K562 (cell line): ENCODE measurements around the gene PSMC6. TPM values are rescaled to one million over a fixed set of nuclear protein-coding genes. Genes with fewer than 3 reads are reported as not detected.
A peak's percentile ranks its signal among the peaks of the same experiment; 100 is the strongest.

Experiments used
- ATF4 ChIP-seq: fragments of 450-650 bp; formaldehyde crosslinking; IDR thresholded peaks from 2 replicates; pipeline ENCODE4 v1.4.0; 2022; ENCODE audit warnings: mild to moderate bottlenecking, moderate library complexity
- CREB3L1 ChIP-seq: fragments of 450-650 bp; IDR thresholded peaks from 2 replicates; pipeline ENCODE4 v1.6.1; 2014; ENCODE audit warnings: low read depth, mild to moderate bottlenecking, moderate library complexity, borderline replicate concordance
- HDGF ChIP-seq: fragments of 450-650 bp; IDR thresholded peaks from 2 replicates; pipeline ENCODE4 v1.6.1; 2016
- JUN ChIP-seq, 2 experiments: sonication (generic) in 1 of 2; formaldehyde crosslinking in 1 of 2; IDR thresholded peaks; 2 replicates each; pipeline versions ENCODE4 v1.6.1 to v1.8.0; 2012 to 2022; ENCODE audit warnings: borderline replicate concordance in 2 of 2, mild to moderate bottlenecking in 2 of 2, improper control_type of control experiment in 1 of 2, low read depth in 1 of 2, low read length in 1 of 2, missing genetic modification reagents in 1 of 2
- MGA ChIP-seq: fragments of 450-650 bp; IDR thresholded peaks from 2 replicates; pipeline ENCODE4 v1.6.1; 2016; ENCODE audit warnings: mild to moderate bottlenecking, moderate library complexity
- MTF1 ChIP-seq: fragments of 250-450 bp; sonication (Bioruptor Pico); IDR thresholded peaks from 2 replicates; pipeline ENCODE4 v1.9.0; 2021; ENCODE audit warnings: moderate library complexity, mild to moderate bottlenecking, inconsistent platforms, borderline replicate concordance
- NR2F6 ChIP-seq: fragments of 450-650 bp; formaldehyde crosslinking; IDR thresholded peaks from 2 replicates; pipeline ENCODE4 v1.4.0; 2020; ENCODE audit warnings: mild to moderate bottlenecking
- OTX1 ChIP-seq: fragments of 450-650 bp; formaldehyde crosslinking; IDR thresholded peaks from 2 replicates; pipeline ENCODE4 v1.4.0; 2022; ENCODE audit warnings: mild to moderate bottlenecking
- PHB ChIP-seq: fragments of 250-450 bp; sonication (Bioruptor Pico); IDR thresholded peaks from 2 replicates; pipeline ENCODE4 v1.5.0; 2021
- PRMT5 ChIP-seq: sonication (generic); formaldehyde crosslinking; IDR thresholded peaks from 2 replicates; pipeline ENCODE4 v1.5.0; 2020; ENCODE audit warnings: missing genetic modification reagents
- SETDB1 ChIP-seq: IDR thresholded peaks from one replicate; pipeline ENCODE4 v1.6.1; 2012; ENCODE audit warnings: low read length, control low read depth, inconsistent platforms
- ZNF282 ChIP-seq: sonication (generic); formaldehyde crosslinking; IDR thresholded peaks from 2 replicates; pipeline ENCODE4 v1.8.1; 2023; ENCODE audit warnings: missing genetic modification reagents
- ZNF384 ChIP-seq: IDR thresholded peaks from 2 replicates; pipeline ENCODE4 v1.6.1; 2012; ENCODE audit warnings: low read depth, low read length, improper control_type of control experiment
- ZNF699 ChIP-seq: fragments of 250-450 bp; sonication (Bioruptor Pico); IDR thresholded peaks from 2 replicates; pipeline ENCODE4 v1.8.0; 2021; ENCODE audit warnings: mild to moderate bottlenecking, moderate library complexity; ENCODE audit not compliant: insufficient replicate concordance
- polyA plus RNA-seq, 8 experiments: library from polyadenylated mRNA; depleted of rRNA in 4 of 8; stranded (reverse) in 5 of 8; unstranded in 3 of 8; fragments of >200 nt; fragmentation: Nextera tagmentation in 2 of 8; fragmentation: Illumina TruSeq in 1 of 8; extraction: Ambion mirVana in 2 of 8; extraction: Trizol in 1 of 8; gene quantifications; 2 replicates each; pipeline versions ENCODE4 v1.2.1 to v1.2.3, GENCODE V29; 2011 to 2014; ENCODE audit warnings: inconsistent platforms in 1 of 8, missing spikeins in 1 of 8
- total RNA-seq, 7 experiments: library from RNA; depleted of rRNA in 6 of 7; stranded (reverse); fragments of >200 nt in 6 of 7; fragmentation: Illumina TruSeq in 2 of 7; extraction: Trizol in 2 of 7; gene quantifications; 2 replicates each; pipeline versions ENCODE4 v1.2.1 to v1.2.3, GENCODE V29; 2011 to 2021; ENCODE audit warnings: low replicate concordance in 1 of 7

PSMC6 gene
- total and polyA plus RNA-seq, 9 of the 15 experiments (the other 6 are each of a cell fraction or from before 2014, with no cell fraction given): 91.4 to 224 (median 182) TPM

GRCh38 chr14:52729925-52730708 lies 23.1 kb downstream of the PSMC6 start, which contains the start of gene STYX (continued):
- no peak for TF ChIP-seq ATF4 (CRISPR knock-in tag)
- no peak for TF ChIP-seq ZNF282 (CRISPR knock-in tag)
- no peak for TF ChIP-seq MTF1 (CRISPR knock-in tag)
- TF ChIP-seq NR2F6 (CRISPR knock-in tag): no peak
- 0 out of 2 replicates have a peak, but pooled peaks have one; percentile 22 for TF ChIP-seq HDGF
- TF ChIP-seq ZNF699 (CRISPR knock-in tag): no peak
- TF ChIP-seq JUN (IDR thresholded peaks at IDR 0.05; ENCODE audit: borderline replicate concordance, low read depth, low read length): no peak
- TF ChIP-seq JUN (CRISPR knock-in tag; IDR thresholded peaks at IDR 0.05; ENCODE audit: borderline replicate concordance): no peak
- TF ChIP-seq PRMT5: no peak
- no peak for TF ChIP-seq PHB
- no peak for TF ChIP-seq SETDB1
- no peak for TF ChIP-seq ZNF384
- TF ChIP-seq OTX1 (CRISPR knock-in tag): no peak
- no peak for TF ChIP-seq CREB3L1
- TF ChIP-seq MGA: no peak
